HEK293 (cell line): ENCODE results near the gene LAT.

Source experiments
- FEZF1 ChIP-seq: fragments of 450-650 bp; formaldehyde crosslinking; IDR thresholded peaks from 2 replicates; pipeline ENCODE4 v1.5.1; 2016; ENCODE audit warnings: missing biosample characterization, missing genetic modification characterization
- HIC1 ChIP-seq: fragments of 450-650 bp; formaldehyde crosslinking; IDR thresholded peaks from 2 replicates; pipeline ENCODE4 v1.5.1; 2016; ENCODE audit warnings: missing biosample characterization, missing genetic modification characterization
- IKZF3 ChIP-seq: fragments of 450-650 bp; IDR thresholded peaks from 2 replicates; pipeline ENCODE4 v1.5.0; 2018; ENCODE audit warnings: missing biosample characterization, mild to moderate bottlenecking, missing genetic modification characterization, moderate library complexity
- OVOL3 ChIP-seq: fragments of 450-650 bp; formaldehyde crosslinking; IDR thresholded peaks from 2 replicates; pipeline ENCODE4 v1.5.1; 2016; ENCODE audit warnings: missing biosample characterization, missing genetic modification characterization
- SETDB1 ChIP-seq: IDR thresholded peaks from one replicate; pipeline ENCODE4 v1.6.1; 2017; ENCODE audit warnings: mild to moderate bottlenecking, low read length, moderate library complexity, mixed read lengths; ENCODE audit not compliant: insufficient read length
- ZBTB44 ChIP-seq: fragments of 450-650 bp; IDR thresholded peaks from 2 replicates; pipeline ENCODE4 v1.5.1; 2018; ENCODE audit warnings: missing biosample characterization, mild to moderate bottlenecking, missing genetic modification characterization
- ZBTB48 ChIP-seq: fragments of 450-650 bp; formaldehyde crosslinking; IDR thresholded peaks from 2 replicates; pipeline ENCODE4 v1.5.1; 2016; ENCODE audit warnings: missing biosample characterization, missing genetic modification characterization
- ZNF398 ChIP-seq: fragments of 450-650 bp; formaldehyde crosslinking; IDR thresholded peaks from 2 replicates; pipeline ENCODE4 v1.5.1; 2017; ENCODE audit warnings: missing biosample characterization, missing genetic modification characterization
- ZNF580 ChIP-seq: fragments of 450-650 bp; formaldehyde crosslinking; IDR thresholded peaks from 2 replicates; pipeline ENCODE4 v1.5.1; 2016; ENCODE audit warnings: missing biosample characterization, missing genetic modification characterization
- ZNF654 ChIP-seq: fragments of 450-650 bp; formaldehyde crosslinking; IDR thresholded peaks from 2 replicates; pipeline ENCODE4 v1.5.1; 2016; ENCODE audit warnings: low read depth, missing biosample characterization, missing genetic modification characterization
- ZNF692 ChIP-seq: fragments of 450-650 bp; formaldehyde crosslinking; IDR thresholded peaks from 2 replicates; pipeline ENCODE4 v1.5.1; 2016; ENCODE audit warnings: missing biosample characterization, missing genetic modification characterization
- TF ChIP-seq, protein P1 (sequence below): fragments of 450-650 bp; formaldehyde crosslinking; IDR thresholded peaks from 2 replicates; pipeline ENCODE4 v1.5.1; 2017; ENCODE audit warnings: missing biosample characterization, missing genetic modification characterization
- TF ChIP-seq, protein P2 (sequence below): fragments of 450-650 bp; formaldehyde crosslinking; IDR thresholded peaks from 2 replicates; pipeline ENCODE4 v1.5.1; 2016; ENCODE audit warnings: missing biosample characterization, missing genetic modification characterization

LAT gene

GRCh38 chr16:28987170-28987853 is 2.5 kb downstream of the LAT start (continued):
- TF ChIP-seq HIC1 (tag by site-specific recombination) (no peak), IKZF3 (tag by site-specific recombination) (no peak), ZNF654 (no peak), ZBTB44 (tag by site-specific recombination) (no peak), ZNF692 (tag by site-specific recombination) (no peak), SETDB1 (peak; percentile 27), ZNF580 (tag by site-specific recombination) (peak; percentile 66; the same call in 1 of the 2 replicates), OVOL3 (tag by site-specific recombination) (no peak), FEZF1 (tag by site-specific recombination) (no peak), ZBTB48 (tag by site-specific recombination) (no peak), ZNF398 (no peak)
- TF ChIP-seq, protein P1, sequence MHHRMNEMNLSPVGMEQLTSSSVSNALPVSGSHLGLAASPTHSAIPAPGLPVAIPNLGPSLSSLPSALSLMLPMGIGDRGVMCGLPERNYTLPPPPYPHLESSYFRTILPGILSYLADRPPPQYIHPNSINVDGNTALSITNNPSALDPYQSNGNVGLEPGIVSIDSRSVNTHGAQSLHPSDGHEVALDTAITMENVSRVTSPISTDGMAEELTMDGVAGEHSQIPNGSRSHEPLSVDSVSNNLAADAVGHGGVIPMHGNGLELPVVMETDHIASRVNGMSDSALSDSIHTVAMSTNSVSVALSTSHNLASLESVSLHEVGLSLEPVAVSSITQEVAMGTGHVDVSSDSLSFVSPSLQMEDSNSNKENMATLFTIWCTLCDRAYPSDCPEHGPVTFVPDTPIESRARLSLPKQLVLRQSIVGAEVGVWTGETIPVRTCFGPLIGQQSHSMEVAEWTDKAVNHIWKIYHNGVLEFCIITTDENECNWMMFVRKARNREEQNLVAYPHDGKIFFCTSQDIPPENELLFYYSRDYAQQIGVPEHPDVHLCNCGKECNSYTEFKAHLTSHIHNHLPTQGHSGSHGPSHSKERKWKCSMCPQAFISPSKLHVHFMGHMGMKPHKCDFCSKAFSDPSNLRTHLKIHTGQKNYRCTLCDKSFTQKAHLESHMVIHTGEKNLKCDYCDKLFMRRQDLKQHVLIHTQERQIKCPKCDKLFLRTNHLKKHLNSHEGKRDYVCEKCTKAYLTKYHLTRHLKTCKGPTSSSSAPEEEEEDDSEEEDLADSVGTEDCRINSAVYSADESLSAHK: no peak
- TF ChIP-seq, protein P2, sequence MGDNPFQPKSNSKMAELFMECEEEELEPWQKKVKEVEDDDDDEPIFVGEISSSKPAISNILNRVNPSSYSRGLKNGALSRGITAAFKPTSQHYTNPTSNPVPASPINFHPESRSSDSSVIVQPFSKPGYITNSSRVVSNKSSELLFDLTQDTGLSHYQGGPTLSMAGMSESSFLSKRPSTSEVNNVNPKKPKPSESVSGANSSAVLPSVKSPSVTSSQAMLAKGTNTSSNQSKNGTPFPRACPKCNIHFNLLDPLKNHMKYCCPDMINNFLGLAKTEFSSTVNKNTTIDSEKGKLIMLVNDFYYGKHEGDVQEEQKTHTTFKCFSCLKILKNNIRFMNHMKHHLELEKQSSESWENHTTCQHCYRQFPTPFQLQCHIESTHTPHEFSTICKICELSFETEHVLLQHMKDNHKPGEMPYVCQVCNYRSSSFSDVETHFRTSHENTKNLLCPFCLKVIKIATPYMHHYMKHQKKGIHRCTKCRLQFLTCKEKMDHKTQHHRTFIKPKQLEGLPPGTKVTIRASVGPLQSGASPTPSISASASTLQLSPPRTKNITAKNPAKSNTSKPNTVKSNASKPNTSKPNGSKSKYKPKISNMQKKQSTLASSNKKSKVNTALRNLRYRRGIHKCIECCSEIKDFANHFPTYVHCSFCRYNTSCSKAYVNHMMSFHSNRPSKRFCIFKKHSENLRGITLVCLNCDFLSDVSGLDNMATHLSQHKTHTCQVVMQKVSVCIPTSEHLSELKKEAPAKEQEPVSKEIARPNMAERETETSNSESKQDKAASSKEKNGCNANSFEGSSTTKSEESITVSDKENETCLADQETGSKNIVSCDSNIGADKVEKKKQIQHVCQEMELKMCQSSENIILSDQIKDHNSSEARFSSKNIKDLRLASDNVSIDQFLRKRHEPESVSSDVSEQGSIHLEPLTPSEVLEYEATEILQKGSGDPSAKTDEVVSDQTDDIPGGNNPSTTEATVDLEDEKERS: peak; percentile 97
